Neural cell (in vitro differentiated cells): ENCODE results near the gene RPS27L. TPM values are rescaled to one million over a fixed set of nuclear protein-coding genes. Genes with fewer than 3 reads are reported as not detected.
A peak's percentile ranks its signal among the peaks of the same experiment; 100 is the strongest.

Source experiments
- H2AFZ ChIP-seq: fragments of 200-600, 300-800 bp; sonication (generic), shearing (Covaris generic); 2 replicates; pipeline ENCODE4 v1.6.0; 2014; ENCODE audit warnings: low read depth, mild to moderate bottlenecking, antibody characterized with exemption, low read length, moderate library complexity
- H3F3A ChIP-seq: fragments of 200-600 bp; shearing (Covaris generic); 2 replicates; pipeline ENCODE4 v1.6.1; 2016; ENCODE audit warnings: mild to moderate bottlenecking, moderate library complexity, mixed read lengths, antibody characterized with exemption, low read length; ENCODE audit not compliant: insufficient read depth, poor library complexity, severe bottlenecking
- H3K27ac ChIP-seq: fragments of 200-600, 300-800 bp; sonication (generic), shearing (Covaris generic); 2 replicates; pipeline ENCODE4 v1.5.1; 2014; ENCODE audit warnings: mild to moderate bottlenecking, low read length, moderate library complexity
- H3K27me3 ChIP-seq: fragments of 300-800, 200-600 bp; sonication (generic), shearing (Covaris generic); 2 replicates; pipeline ENCODE4 v1.6.0; 2014; ENCODE audit warnings: mild to moderate bottlenecking, low read depth, low read length, moderate library complexity; ENCODE audit not compliant: insufficient read depth
- H3K36me3 ChIP-seq: fragments of 300-800, 200-600 bp; sonication (generic), shearing (Covaris generic); 2 replicates; pipeline ENCODE4 v1.5.1; 2014; ENCODE audit warnings: mild to moderate bottlenecking, antibody characterized with exemption, low read length, moderate library complexity; ENCODE audit not compliant: insufficient read depth
- H3K4me2 ChIP-seq: fragments of 300-800, 200-600 bp; sonication (generic), shearing (Covaris generic); 2 replicates; pipeline ENCODE4 v1.6.0; 2014; ENCODE audit warnings: mild to moderate bottlenecking, low read length
- H3K4me3 ChIP-seq: fragments of 300-800, 200-600 bp; sonication (generic), shearing (Covaris generic); 2 replicates; pipeline ENCODE4 v1.5.1; 2014; ENCODE audit warnings: mild to moderate bottlenecking, low read length, moderate library complexity
- H3K79me2 ChIP-seq: fragments of 200-600 bp; shearing (Covaris generic); replicated peaks from 2 replicates; pipeline ENCODE4 v1.6.0; 2014; ENCODE audit warnings: mild to moderate bottlenecking, low read length, moderate library complexity; ENCODE audit not compliant: insufficient read depth
- H3K9ac ChIP-seq: fragments of 300-800, 200-600 bp; sonication (generic), shearing (Covaris generic); 2 replicates; pipeline ENCODE4 v1.6.1; 2016; ENCODE audit warnings: mild to moderate bottlenecking, low read length, mixed read lengths
- H3K9me2 ChIP-seq: fragments of 200-600 bp; shearing (Covaris generic); 2 replicates; pipeline ENCODE4 v1.6.1; 2016; ENCODE audit warnings: mild to moderate bottlenecking, low read length, mixed read lengths; ENCODE audit not compliant: insufficient read depth
- H3K9me3 ChIP-seq: fragments of 200-600, 300-800 bp; sonication (generic), shearing (Covaris generic); 2 replicates; pipeline ENCODE4 v1.6.1; 2016; ENCODE audit warnings: mild to moderate bottlenecking, mixed run types, low read length, moderate library complexity, mixed read lengths
- H4K20me1 ChIP-seq: fragments of 200-600 bp; shearing (Covaris generic); 2 replicates; pipeline ENCODE4 v1.6.1; 2016; ENCODE audit warnings: mild to moderate bottlenecking, mixed run types; ENCODE audit not compliant: insufficient read depth
- EP300 ChIP-seq: fragments of 450-650 bp; conservative IDR thresholded peaks from 2 replicates; pipeline ENCODE4 v1.6.1; 2014; ENCODE audit warnings: antibody characterized with exemption, mild to moderate bottlenecking, moderate library complexity; ENCODE audit not compliant: poor library complexity, severe bottlenecking
- EZH2 ChIP-seq: fragments of 200-600, 300-800 bp; shearing (Covaris generic), sonication (generic); IDR thresholded peaks from 2 replicates; pipeline ENCODE4 v1.6.1; 2014; ENCODE audit warnings: antibody characterized with exemption, low read length, borderline replicate concordance, mild to moderate bottlenecking; ENCODE audit not compliant: insufficient read depth, poor library complexity, severe bottlenecking
- MXI1 ChIP-seq: fragments of 450-650 bp; conservative IDR thresholded peaks from 2 replicates; pipeline ENCODE4 v1.6.1; 2014; ENCODE audit warnings: antibody characterized with exemption, mild to moderate bottlenecking; ENCODE audit not compliant: poor library complexity, severe bottlenecking
- POLR2AphosphoS5 ChIP-seq: IDR thresholded peaks from 2 replicates; pipeline ENCODE4 v1.6.1; 2012
- RAD21 ChIP-seq: fragments of 450-650 bp; conservative IDR thresholded peaks from 2 replicates; pipeline ENCODE4 v1.6.1; 2014; ENCODE audit warnings: antibody characterized with exemption, mild to moderate bottlenecking, moderate library complexity
- SMC3 ChIP-seq: fragments of 450-650 bp; conservative IDR thresholded peaks from 2 replicates; pipeline ENCODE4 v1.6.1; 2014; ENCODE audit warnings: antibody characterized with exemption, mild to moderate bottlenecking, moderate library complexity; ENCODE audit not compliant: poor library complexity
- TAF1 ChIP-seq: IDR thresholded peaks from 2 replicates; pipeline ENCODE4 v1.6.1; 2012; ENCODE audit warnings: low read depth
- polyA minus RNA-seq: library from RNA; depleted of rRNA, polyadenylated mRNA; stranded (reverse); fragments of >200 nt; gene quantifications from 2 replicates; pipeline ENCODE4 v1.2.3, GENCODE V29; 2014
- polyA plus RNA-seq: library from polyadenylated mRNA; depleted of rRNA; stranded (reverse); fragments of >200 nt; gene quantifications from 2 replicates; pipeline ENCODE4 v1.2.3, GENCODE V29; 2014
- TF ChIP-seq, protein P1 (sequence below): fragments of 450-650 bp; IDR thresholded peaks from 2 replicates; pipeline ENCODE4 v1.5.1; 2014; ENCODE audit warnings: antibody characterized with exemption, mild to moderate bottlenecking, moderate library complexity; ENCODE audit not compliant: poor library complexity, severe bottlenecking
- TF ChIP-seq, protein P2 (sequence below): IDR thresholded peaks from 2 replicates; pipeline ENCODE4 v1.6.1; 2012; ENCODE audit warnings: borderline replicate concordance

Gene RPS27L
- polyA plus RNA-seq (58.2 and 70.0 TPM in 2 replicates), polyA minus RNA-seq (20.2 and 20.7 TPM in 2 replicates)

DNA sequence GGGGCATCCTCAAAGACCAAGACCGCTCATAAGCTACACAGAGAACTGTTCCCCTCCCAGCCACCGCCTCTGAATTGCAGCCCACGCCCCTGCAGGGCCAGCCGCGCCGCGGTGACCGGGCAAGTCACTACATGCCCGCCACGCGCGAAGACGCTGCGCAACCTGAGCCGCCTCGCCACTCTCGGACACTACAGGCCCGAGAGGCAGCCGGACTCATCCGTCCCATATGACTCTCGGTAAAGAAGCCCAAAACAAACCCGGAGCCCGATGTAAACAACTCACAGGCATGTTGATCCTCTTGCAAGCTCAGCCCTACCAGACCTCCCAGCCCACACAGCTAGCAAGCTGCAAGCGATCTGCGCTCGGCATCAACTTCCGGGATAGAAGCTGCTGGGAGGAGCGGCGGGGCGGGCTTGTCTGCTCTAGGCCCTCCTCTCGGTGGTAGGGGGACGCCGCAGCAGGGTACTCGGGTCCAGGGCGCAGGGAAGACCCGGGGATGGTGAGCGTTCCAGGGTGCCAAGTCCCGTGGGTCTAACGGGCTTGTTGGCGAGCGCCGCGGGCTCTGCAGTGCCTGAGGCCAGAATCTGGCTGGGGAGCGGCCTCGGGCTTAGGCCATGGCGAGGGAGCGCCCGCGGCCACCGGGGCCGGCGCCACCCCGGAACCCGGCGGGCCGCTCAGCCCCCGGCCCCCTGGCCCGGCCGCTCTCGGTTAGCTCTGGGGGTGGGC lies at the start of gene RPS27L:
Gene RPS27L, minus strand, starts transcription at position 360 of the 726 bp plus-strand sequence. Its CDS starts 72 bp downstream, at position 288.
- peak within 1 kb of the TSS; percentile 56 for H2AFZ ChIP-seq
- H4K20me1 ChIP-seq: no peaks in the 10 kb centered on the region
- peak within 1 kb of the TSS; percentile 80 for H3K9ac ChIP-seq
- H3K9me2 ChIP-seq: no peaks in the 10 kb centered on the region
- H3K4me3 ChIP-seq: peak within 1 kb of the TSS; percentile 99
- no peaks in the 10 kb centered on the region for H3K36me3 ChIP-seq
- no peaks in the 10 kb centered on the region for H3K27me3 ChIP-seq
- peaks cover 33% of the 10 kb centered on the region for H3K79me2 ChIP-seq
- peaks cover 4% of the 10 kb centered on the region for H3F3A ChIP-seq
- H3K27ac ChIP-seq: peak within 1 kb of the TSS; percentile 79
- H3K9me3 ChIP-seq: no peaks in the 10 kb centered on the region
- peak within 1 kb of the TSS; percentile 96 for H3K4me2 ChIP-seq
- TF ChIP-seq EZH2 (no peak), MXI1 (peak; percentile 92), RAD21 (peak; percentile 33), EP300 (peak; percentile 27), TAF1 (peak; percentile 82), POLR2AphosphoS5 (peak; percentile 91), SMC3 (no peak)
- TF ChIP-seq, protein P1, sequence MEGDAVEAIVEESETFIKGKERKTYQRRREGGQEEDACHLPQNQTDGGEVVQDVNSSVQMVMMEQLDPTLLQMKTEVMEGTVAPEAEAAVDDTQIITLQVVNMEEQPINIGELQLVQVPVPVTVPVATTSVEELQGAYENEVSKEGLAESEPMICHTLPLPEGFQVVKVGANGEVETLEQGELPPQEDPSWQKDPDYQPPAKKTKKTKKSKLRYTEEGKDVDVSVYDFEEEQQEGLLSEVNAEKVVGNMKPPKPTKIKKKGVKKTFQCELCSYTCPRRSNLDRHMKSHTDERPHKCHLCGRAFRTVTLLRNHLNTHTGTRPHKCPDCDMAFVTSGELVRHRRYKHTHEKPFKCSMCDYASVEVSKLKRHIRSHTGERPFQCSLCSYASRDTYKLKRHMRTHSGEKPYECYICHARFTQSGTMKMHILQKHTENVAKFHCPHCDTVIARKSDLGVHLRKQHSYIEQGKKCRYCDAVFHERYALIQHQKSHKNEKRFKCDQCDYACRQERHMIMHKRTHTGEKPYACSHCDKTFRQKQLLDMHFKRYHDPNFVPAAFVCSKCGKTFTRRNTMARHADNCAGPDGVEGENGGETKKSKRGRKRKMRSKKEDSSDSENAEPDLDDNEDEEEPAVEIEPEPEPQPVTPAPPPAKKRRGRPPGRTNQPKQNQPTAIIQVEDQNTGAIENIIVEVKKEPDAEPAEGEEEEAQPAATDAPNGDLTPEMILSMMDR: peak; percentile 16
- TF ChIP-seq, protein P2, sequence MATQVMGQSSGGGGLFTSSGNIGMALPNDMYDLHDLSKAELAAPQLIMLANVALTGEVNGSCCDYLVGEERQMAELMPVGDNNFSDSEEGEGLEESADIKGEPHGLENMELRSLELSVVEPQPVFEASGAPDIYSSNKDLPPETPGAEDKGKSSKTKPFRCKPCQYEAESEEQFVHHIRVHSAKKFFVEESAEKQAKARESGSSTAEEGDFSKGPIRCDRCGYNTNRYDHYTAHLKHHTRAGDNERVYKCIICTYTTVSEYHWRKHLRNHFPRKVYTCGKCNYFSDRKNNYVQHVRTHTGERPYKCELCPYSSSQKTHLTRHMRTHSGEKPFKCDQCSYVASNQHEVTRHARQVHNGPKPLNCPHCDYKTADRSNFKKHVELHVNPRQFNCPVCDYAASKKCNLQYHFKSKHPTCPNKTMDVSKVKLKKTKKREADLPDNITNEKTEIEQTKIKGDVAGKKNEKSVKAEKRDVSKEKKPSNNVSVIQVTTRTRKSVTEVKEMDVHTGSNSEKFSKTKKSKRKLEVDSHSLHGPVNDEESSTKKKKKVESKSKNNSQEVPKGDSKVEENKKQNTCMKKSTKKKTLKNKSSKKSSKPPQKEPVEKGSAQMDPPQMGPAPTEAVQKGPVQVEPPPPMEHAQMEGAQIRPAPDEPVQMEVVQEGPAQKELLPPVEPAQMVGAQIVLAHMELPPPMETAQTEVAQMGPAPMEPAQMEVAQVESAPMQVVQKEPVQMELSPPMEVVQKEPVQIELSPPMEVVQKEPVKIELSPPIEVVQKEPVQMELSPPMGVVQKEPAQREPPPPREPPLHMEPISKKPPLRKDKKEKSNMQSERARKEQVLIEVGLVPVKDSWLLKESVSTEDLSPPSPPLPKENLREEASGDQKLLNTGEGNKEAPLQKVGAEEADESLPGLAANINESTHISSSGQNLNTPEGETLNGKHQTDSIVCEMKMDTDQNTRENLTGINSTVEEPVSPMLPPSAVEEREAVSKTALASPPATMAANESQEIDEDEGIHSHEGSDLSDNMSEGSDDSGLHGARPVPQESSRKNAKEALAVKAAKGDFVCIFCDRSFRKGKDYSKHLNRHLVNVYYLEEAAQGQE: peak; percentile 64

DNA sequence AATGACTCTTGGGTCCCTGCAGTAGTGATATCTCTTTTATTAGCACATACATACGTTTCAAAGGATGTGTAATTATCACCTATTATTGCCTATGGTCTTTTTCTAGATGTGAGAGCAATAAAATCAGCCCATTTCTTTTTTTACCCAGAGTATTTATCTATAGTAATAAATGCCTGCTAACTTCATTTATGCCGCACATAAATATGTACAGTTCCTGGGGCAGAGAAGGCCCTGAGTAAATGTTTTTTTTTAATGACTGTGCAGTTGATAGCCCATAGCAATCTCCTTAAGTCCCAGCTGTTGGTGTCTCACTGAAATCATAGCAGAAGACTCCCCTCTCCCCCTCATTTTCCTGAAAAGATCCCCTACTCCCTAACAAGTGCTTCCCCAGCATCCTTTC lies 48.8 kb upstream of the RPS27L start:
- no peaks in the 10 kb centered on the region for H3K27me3 ChIP-seq
- no peak overlapping the region for H3K4me3 ChIP-seq
- H2AFZ ChIP-seq: no peak overlapping the region
- H3K36me3 ChIP-seq: no peaks in the 10 kb centered on the region
- H4K20me1 ChIP-seq: no peaks in the 10 kb centered on the region
- no peaks in the 10 kb centered on the region for H3F3A ChIP-seq
- no peaks in the 10 kb centered on the region for H3K9me3 ChIP-seq
- no peak for TF ChIP-seq TAF1
- no peak for TF ChIP-seq MXI1
- TF ChIP-seq, protein P2: no peak
- no peaks in the 10 kb centered on the region for H3K9me2 ChIP-seq
- no peak overlapping the region for H3K4me2 ChIP-seq
- H3K27ac ChIP-seq: no peak overlapping the region
- no peak overlapping the region for H3K9ac ChIP-seq
- peaks cover 79% of the 10 kb centered on the region for H3K79me2 ChIP-seq
